GM10266 (cell line): ENCODE measurements around the gene TMEM171.

ENCODE experiments used
- DNase-seq: peaks from one replicate; pipeline ENCODE4 v3.0.0; 2012; ENCODE audit errors: extremely low spot score
- CTCF ChIP-seq: IDR thresholded peaks from 2 replicates; pipeline ENCODE4 v1.5.1; 2012; ENCODE audit warnings: mild to moderate bottlenecking, low read depth; ENCODE audit not compliant: control insufficient read depth, insufficient read depth; ENCODE audit errors: missing control alignments

TMEM171 gene

GRCh38 chr5:73139485-73139884 lies 19.1 kb downstream of the TMEM171 start:
- no peak for DNase-seq
- TF ChIP-seq CTCF, result no peak

GRCh38 chr5:73140801-73141200 lies 20.4 kb downstream of the TMEM171 start:
- no peak for TF ChIP-seq CTCF
- no peak for DNase-seq

- TF ChIP-seq CTCF, result no peak
These were observed 21.7 kb downstream of the TMEM171 start for GRCh38 chr5:73142035-73142434.

GRCh38 chr5:73143716-73144115 lies 23.3 kb downstream of the TMEM171 start:
- no peak for DNase-seq
- TF ChIP-seq CTCF, result no peak

More at GRCh38 chr5:73142035-73142434, 21.7 kb downstream of the TMEM171 start:
- DNase-seq, result no peak

GRCh38 chr5:73149540-73149939 lies 29.2 kb downstream of the TMEM171 start:
- no peak for DNase-seq
- no peak for TF ChIP-seq CTCF

GRCh38 chr5:73150876-73151275 lies 30.5 kb downstream of the TMEM171 start:
- TF ChIP-seq CTCF, result no peak
- DNase-seq, result no peak

GRCh38 chr5:73151766-73152410 lies 31.5 kb downstream of the TMEM171 start:
- DNase-seq, result no peak
- no peak for TF ChIP-seq CTCF
